Adrenal gland (tissue), 12 donors: Measurements from ENCODE around the gene TEKT5. TPM values are rescaled to one million over a fixed set of nuclear protein-coding genes. Genes with fewer than 3 reads are reported as not detected.
A peak's percentile ranks its signal among the peaks of the same experiment; 100 is the strongest.
"Not testable (repeated sequence)": the region's sequence is repeated elsewhere in the genome, so short reads cannot be mapped to it uniquely, and the experiment has no call there.

ENCODE experiments used
- DNase-seq, 7 donors: peaks; one replicate each; pipeline ENCODE4 v3.0.0-alpha.2; 2019 to 2020
- H3K27ac ChIP-seq, 5 donors: fragments of 200-600 bp; sonication (generic) in 4 of 5; 1 replicate in 3 of 5; 2 replicates in 2 of 5; pipeline versions ENCODE4 v1.5.1 to v1.8.0; 2016 to 2020; ENCODE audit warnings: mild to moderate bottlenecking in 1 of 5
- H3K27me3 ChIP-seq: fragments of 200-600 bp; 2 replicates; pipeline ENCODE4 v1.8.0; 2021
- H3K36me3 ChIP-seq, 2 donors: fragments of 200-600 bp; replicated peaks in 1 of 2; 1 replicate in 1 of 2; 2 replicates in 1 of 2; pipeline versions ENCODE4 v1.5.1 to v1.8.0; 2018 to 2022
- H3K4me1 ChIP-seq, 2 donors: fragments of 200-600 bp; replicated peaks in 1 of 2; 1 replicate in 1 of 2; 2 replicates in 1 of 2; pipeline versions ENCODE4 v1.5.1 to v1.8.0; 2018 to 2021
- H3K4me3 ChIP-seq, 4 donors: fragments of 200-600 bp; sonication (generic) in 3 of 4; one replicate each; pipeline ENCODE4 v1.5.1; 2016 to 2018
- H3K9me3 ChIP-seq, 3 donors: fragments of 200-600 bp; sonication (generic) in 1 of 3; replicated peaks in 1 of 3; 1 replicate in 2 of 3; 2 replicates in 1 of 3; pipeline versions ENCODE4 v1.5.1 to v1.8.0; 2016 to 2021
- CTCF ChIP-seq, 6 experiments: fragments of 450-650 bp in 4 of 6; fragments of 200-600 bp in 2 of 6; sonication (generic) in 1 of 6; IDR thresholded peaks; 1 replicate in 5 of 6; 2 replicates in 1 of 6; pipeline versions ENCODE4 v1.5.1 to v1.8.0; 2016 to 2021; ENCODE audit warnings: antibody characterized with exemption in 6 of 6, mild to moderate bottlenecking in 2 of 6, moderate library complexity in 1 of 6
- POLR2A ChIP-seq, 2 donors: fragments of 450-650 bp; IDR thresholded peaks; one replicate each; pipeline ENCODE4 v1.6.1; 2017; ENCODE audit warnings: antibody characterized with exemption in 2 of 2, mild to moderate bottlenecking in 2 of 2, moderate library complexity in 1 of 2
- WGBS, 4 donors: extraction: QIAGEN DNeasy Blood & Tissue Kit in 2 of 4; methylation state at CpG; one replicate each; pipeline versions ENCODE4 v1.1.5 to v1.1.7; 2013 to 2017; 5-methylcytosine and 5-hydroxymethylcytosine counted together
- intact Hi-C, 2 donors: fragments of 100-400 bp; cut with DNase I; formaldehyde crosslinking; loops; one replicate each; pipeline versions ENCODE4 v1.14.1 to v1.15.0; 2022 to 2023
- polyA plus RNA-seq, 3 donors: library from polyadenylated mRNA; stranded (reverse); fragments of 200-250 nt in 2 of 3; fragments of 350-450 nt in 1 of 3; fragmentation: Illumina TruSeq in 1 of 3; extraction: RNeasy Lipid Tissue Mini Kit (QIAGEN cat#74804) in 1 of 3; gene quantifications; one replicate each; pipeline ENCODE4 v1.2.3, GENCODE V29; 2013 to 2014
- total RNA-seq, 9 donors: library from RNA; depleted of rRNA in 4 of 9; stranded (reverse); fragments of >200 nt in 4 of 9; fragments of 120-200 nt in 1 of 9; fragmentation: NEBNext Ultra II Directional in 1 of 9; extraction: Animal tissue kit (Norgen Biotek cat#: 25700) in 1 of 9; gene quantifications; one replicate each; pipeline versions ENCODE4 v1.1.0 to v1.2.4, GENCODE V29; 2013 to 2023
- donor health status: healthy with polysubstance abuse.
- donor health status: Bipolar disorder and iron deficiency.
- donor health status: DM: yes; HTN: yes; CAD: no.
- donor health status: DM: no; HTN: no; CAD: no.
- donor health status: DM: no; HTN: no; CAD: no.
- donor health status: DM: yes; HTN: yes; CAD: no.

The TEKT5 gene
- total and polyA plus RNA-seq, 12 donors: 0.34 to 0.88 (median 0.43) TPM; not detected in 8

- no peaks in the 10 kb centered on the region for H3K36me3 ChIP-seq
- no peaks in the 10 kb centered on the region for H3K4me1 ChIP-seq
- no peaks in the 10 kb centered on the region for H3K9me3 ChIP-seq
- no peak for DNase-seq
- H3K27ac ChIP-seq: no peak overlapping the region
- no peaks in the 10 kb centered on the region for H3K27me3 ChIP-seq
- TF ChIP-seq POLR2A (IDR thresholded peaks at IDR 0.05) (no peak), CTCF (IDR thresholded peaks at IDR 0.05) (no peak)
- no peak overlapping the region for H3K4me3 ChIP-seq
- intact Hi-C loops: no loop called here
Observed at GRCh38 chr16:10655415-10655977, 39.2 kb downstream of the TEKT5 start.

GRCh38 chr16:10654592-10655414, 39.9 kb downstream of the TEKT5 start:
- Histone ChIP-seq H3K27ac (no peak overlapping the region), H3K27me3 (no peaks in the 10 kb centered on the region), H3K9me3 (no peaks in the 10 kb centered on the region), H3K4me3 (no peak overlapping the region), H3K36me3 (no peaks in the 10 kb centered on the region), H3K4me1 (no peaks in the 10 kb centered on the region)
- 50 to 59% (median 57%) methylated on average over 7 to 8 of the region's 8 CpGs for WGBS, 4 donors
- no peak for TF ChIP-seq POLR2A (IDR thresholded peaks at IDR 0.05)
- no peak for TF ChIP-seq CTCF (IDR thresholded peaks at IDR 0.05)
- no peak for DNase-seq
- intact Hi-C loops: no loop called here

- no peaks in the 10 kb centered on the region for H3K36me3 ChIP-seq
- 57 to 63% (median 61%) methylated on average over 1 to 8 of the region's 8 CpGs for WGBS, 4 donors
- no peaks in the 10 kb centered on the region for H3K9me3 ChIP-seq
- no peaks in the 10 kb centered on the region for H3K27me3 ChIP-seq
- H3K27ac ChIP-seq: no peak overlapping the region
- intact Hi-C loops: no loop called here
- peak in 1 of 7 donors; percentile 2 for DNase-seq
- no peak for TF ChIP-seq POLR2A (IDR thresholded peaks at IDR 0.05)
- TF ChIP-seq CTCF (IDR thresholded peaks at IDR 0.05): no peak
- H3K4me1 ChIP-seq: no peaks in the 10 kb centered on the region
- H3K4me3 ChIP-seq: no peak overlapping the region
Observed at GRCh38 chr16:10652730-10653590, 41.8 kb downstream of the TEKT5 start.

GRCh38 chr16:10649098-10649497, 45.6 kb downstream of the TEKT5 start:
- WGBS, 4 donors: 95 to 100% (median 98%) methylated on average over 1 of the region's 1 CpG
- H3K27ac ChIP-seq, DNase-seq, H3K4me1 ChIP-seq, H3K36me3 ChIP-seq, H3K9me3 ChIP-seq, H3K4me3 ChIP-seq, H3K27me3 ChIP-seq, intact Hi-C loops: not testable (repeated sequence)
